Body of pancreas (tissue), 4 donors: Measurements from ENCODE around the gene HS1BP3. TPM values are rescaled to one million over a fixed set of nuclear protein-coding genes. Genes with fewer than 3 reads are reported as not detected.

Source experiments
- ATAC-seq: fragments of 150-250 bp; one replicate; pipeline ENCODE4 v1.9.1; 2016
- DNase-seq, 4 donors: peaks; one replicate each; pipeline ENCODE4 v3.0.0-alpha.2; 2019
- H3K27ac ChIP-seq, 4 donors: fragments of 200-600 bp; sonication (generic); 1 replicate in 3 of 4; 2 replicates in 1 of 4; pipeline versions ENCODE4 v1.5.1 to v1.6.1; 2016 to 2019; ENCODE audit warnings: mild to moderate bottlenecking in 1 of 4, mixed read lengths in 1 of 4, moderate library complexity in 1 of 4
- H3K27me3 ChIP-seq, 2 donors: fragments of 200-600 bp; sonication (generic); one replicate each; pipeline ENCODE4 v1.6.0; 2016; ENCODE audit warnings: mild to moderate bottlenecking in 1 of 2
- H3K36me3 ChIP-seq, 2 donors: fragments of 200-600 bp; sonication (generic); replicated peaks in 1 of 2; 2 replicates each; pipeline ENCODE4 v1.5.1; 2016; ENCODE audit warnings: low read depth in 2 of 2; ENCODE audit not compliant: insufficient read depth in 1 of 2
- H3K4me1 ChIP-seq: fragments of 200-600 bp; sonication (generic); one replicate; pipeline ENCODE4 v1.6.0; 2016
- H3K4me3 ChIP-seq, 2 donors: fragments of 200-600 bp; sonication (generic); 1 replicate in 1 of 2; 2 replicates in 1 of 2; pipeline ENCODE4 v1.5.1; 2016 to 2019
- H3K9me3 ChIP-seq, 3 donors: fragments of 200-600 bp; sonication (generic); 1 replicate in 2 of 3; 2 replicates in 1 of 3; pipeline ENCODE4 v1.5.1; 2016
- CTCF ChIP-seq, 7 experiments: fragments of 450-650 bp in 4 of 7; fragments of 200-600 bp in 3 of 7; sonication (generic) in 3 of 7; IDR thresholded peaks; one replicate each; pipeline ENCODE4 v1.5.1; 2016 to 2019; ENCODE audit warnings: antibody characterized with exemption in 7 of 7
- POLR2A ChIP-seq, 3 donors: fragments of 450-650 bp; IDR thresholded peaks; one replicate each; pipeline ENCODE4 v1.6.1; 2016; ENCODE audit warnings: antibody characterized with exemption in 3 of 3, mild to moderate bottlenecking in 2 of 3
- WGBS, 2 donors: methylation state at CpG; one replicate each; pipeline ENCODE4 v1.1.5; 2017; 5-methylcytosine and 5-hydroxymethylcytosine counted together
- intact Hi-C: fragments of 100-400 bp; cut with DNase I; formaldehyde crosslinking; loops from one replicate; pipeline ENCODE4 v1.15.1; 2023
- total RNA-seq, 2 donors: library from RNA; depleted of rRNA; stranded (reverse); fragments of >200 nt; gene quantifications; one replicate each; pipeline ENCODE4 v1.1.0, GENCODE V29; 2016

Gene HS1BP3
- total RNA-seq, 2 donors from 2014 or later = 21.1 to 23.1 TPM

- Histone ChIP-seq H3K9me3 (no peaks in the 10 kb centered on the region), H3K36me3 (no peaks in the 10 kb centered on the region), H3K4me3 (no peak overlapping the region), H3K27ac (peak overlapping the region in 1 of 4 donors; percentile 1), H3K4me1 (peaks cover 7% of the 10 kb centered on the region), H3K27me3 (no peaks in the 10 kb centered on the region)
- peak in 2 of 4 donors; percentile 38 to 39 for DNase-seq
- TF ChIP-seq POLR2A (IDR thresholded peaks at IDR 0.05) = no peak
- intact Hi-C loops = no loop called here
- WGBS, 2 donors = 84 to 85% methylated on average over 10 of the region's 10 CpGs
- no peak for ATAC-seq
Observed at GRCh38 chr2:20573620-20574422, 77.1 kb downstream of the HS1BP3 start.

- intact Hi-C loops = no loop called here
- Histone ChIP-seq H3K36me3 (no peaks in the 10 kb centered on the region), H3K4me3 (no peak overlapping the region), H3K27me3 (no peaks in the 10 kb centered on the region), H3K27ac (no peak overlapping the region), H3K9me3 (no peaks in the 10 kb centered on the region), H3K4me1 (no peaks in the 10 kb centered on the region)
- 75 to 77% methylated on average over 5 of the region's 5 CpGs for WGBS, 2 donors
- ATAC-seq (no peak), DNase-seq (no peak)
- no peak for TF ChIP-seq POLR2A (IDR thresholded peaks at IDR 0.05)
- no peak for TF ChIP-seq CTCF (IDR thresholded peaks at IDR 0.05)
Observed at GRCh38 chr2:20572221-20572620, 78.7 kb downstream of the HS1BP3 start.

- intact Hi-C loops = no loop called here
- no peak for TF ChIP-seq CTCF (IDR thresholded peaks at IDR 0.05)
- no peak for TF ChIP-seq POLR2A (IDR thresholded peaks at IDR 0.05)
- Histone ChIP-seq H3K9me3 (no peaks in the 10 kb centered on the region), H3K4me1 (no peaks in the 10 kb centered on the region), H3K27ac (no peak overlapping the region), H3K4me3 (no peak overlapping the region), H3K36me3 (no peaks in the 10 kb centered on the region), H3K27me3 (no peaks in the 10 kb centered on the region)
- ATAC-seq (no peak), DNase-seq (no peak)
- 75 to 85% methylated on average over 6 to 7 of the region's 7 CpGs for WGBS, 2 donors
Observed at GRCh38 chr2:20571644-20572215, 79.2 kb downstream of the HS1BP3 start.

- intact Hi-C loops = no loop called here
- H3K27ac ChIP-seq = no peak overlapping the region
- no peaks in the 10 kb centered on the region for H3K36me3 ChIP-seq
- DNase-seq (no peak), ATAC-seq (no peak)
- TF ChIP-seq POLR2A (IDR thresholded peaks at IDR 0.05) = no peak
- no peak for TF ChIP-seq CTCF (IDR thresholded peaks at IDR 0.05)
- H3K9me3 ChIP-seq = no peaks in the 10 kb centered on the region
- no peak overlapping the region for H3K4me3 ChIP-seq
- no peaks in the 10 kb centered on the region for H3K4me1 ChIP-seq
- 76 to 90% methylated on average over 10 of the region's 10 CpGs for WGBS, 2 donors
- no peaks in the 10 kb centered on the region for H3K27me3 ChIP-seq
Observed at GRCh38 chr2:20571231-20571630, 79.7 kb downstream of the HS1BP3 start.

GRCh38 chr2:20570249-20570648 is 80.6 kb downstream of the HS1BP3 start:
- TF ChIP-seq POLR2A (IDR thresholded peaks at IDR 0.05) (no peak), CTCF (IDR thresholded peaks at IDR 0.05) (no peak)
- Histone ChIP-seq H3K27ac (no peak overlapping the region), H3K4me3 (no peak overlapping the region), H3K4me1 (no peaks in the 10 kb centered on the region), H3K36me3 (no peaks in the 10 kb centered on the region), H3K27me3 (no peaks in the 10 kb centered on the region), H3K9me3 (no peaks in the 10 kb centered on the region)
- intact Hi-C loops = no loop called here
- ATAC-seq (no peak), DNase-seq (no peak)
- WGBS, 2 donors = 78 to 93% methylated on average over 3 to 6 of the region's 6 CpGs
